Mesothelial cell of epicardium (in vitro differentiated cells): ENCODE results near the gene FIP1L1. TPM values are rescaled to one million over a fixed set of nuclear protein-coding genes. Genes with fewer than 3 reads are reported as not detected.

Source experiments
- DNase-seq, 2 experiments: peaks; one replicate each; pipeline ENCODE4 v3.0.0; 2021; ENCODE audit warnings: low spot score in 2 of 2; ENCODE audit not compliant: unreplicated experiment in 2 of 2
- H3K27ac Mint-ChIP-seq: 2 replicates; pipeline ENCODE4 v1.8.0; 2021; ENCODE audit warnings: mixed read lengths
- H3K27me3 Mint-ChIP-seq: 2 replicates; pipeline ENCODE4 v1.8.0; 2021; ENCODE audit warnings: low read depth, mixed read lengths
- H3K36me3 Mint-ChIP-seq: 2 replicates; pipeline ENCODE4 v1.8.0; 2021; ENCODE audit warnings: mixed read lengths
- H3K4me1 Mint-ChIP-seq: 2 replicates; pipeline ENCODE4 v1.8.0; 2021; ENCODE audit warnings: mixed read lengths
- H3K4me3 Mint-ChIP-seq: 2 replicates; pipeline ENCODE4 v1.8.0; 2021; ENCODE audit warnings: mild to moderate bottlenecking, moderate library complexity, mixed read lengths
- H3K9me3 Mint-ChIP-seq: 2 replicates; pipeline ENCODE4 v1.8.0; 2021; ENCODE audit warnings: mixed read lengths
- total RNA-seq: library from RNA; stranded (reverse); gene quantifications from 3 replicates; pipeline ENCODE4 v1.2.1, GENCODE V29; 2021
- TF ChIP-seq, protein P1 (sequence below): fragments of 200-600 bp; sonication (generic); IDR thresholded peaks from one replicate; pipeline ENCODE4 v1.5.0; 2021; ENCODE audit warnings: antibody characterized with exemption; ENCODE audit not compliant: unreplicated experiment

Gene FIP1L1
- total RNA-seq, 1 donor from 2014 or later = 82.6 TPM

DNA sequence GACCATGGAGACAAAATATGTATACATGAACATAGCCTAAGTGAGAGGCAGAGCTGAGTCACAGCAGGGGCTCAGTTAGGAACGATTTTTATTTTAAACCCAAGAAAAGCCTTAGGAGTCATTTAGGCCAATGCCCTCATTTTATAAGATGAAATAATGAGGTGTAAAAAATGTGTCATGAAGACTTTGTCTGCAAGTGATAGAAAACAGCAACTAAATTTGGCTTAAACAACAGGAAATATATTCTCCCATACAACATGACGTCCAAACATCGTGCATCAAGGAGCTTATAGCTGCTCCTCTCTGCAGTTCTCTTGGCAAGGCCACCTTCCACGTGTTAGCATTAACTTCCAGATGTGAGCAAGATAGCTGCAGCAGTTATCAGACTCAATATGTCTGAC lies 28.4 kb upstream of the FIP1L1 start:
- Mint-ChIP-seq H3K36me3 (peaks cover 18% of the 10 kb centered on the region), H3K9me3 (no peaks in the 10 kb centered on the region), H3K27me3 (no peaks in the 10 kb centered on the region), H3K4me3 (no peak overlapping the region), H3K4me1 (peaks cover 12% of the 10 kb centered on the region), H3K27ac (peak overlapping the region; percentile 31)
- TF ChIP-seq, protein P1, sequence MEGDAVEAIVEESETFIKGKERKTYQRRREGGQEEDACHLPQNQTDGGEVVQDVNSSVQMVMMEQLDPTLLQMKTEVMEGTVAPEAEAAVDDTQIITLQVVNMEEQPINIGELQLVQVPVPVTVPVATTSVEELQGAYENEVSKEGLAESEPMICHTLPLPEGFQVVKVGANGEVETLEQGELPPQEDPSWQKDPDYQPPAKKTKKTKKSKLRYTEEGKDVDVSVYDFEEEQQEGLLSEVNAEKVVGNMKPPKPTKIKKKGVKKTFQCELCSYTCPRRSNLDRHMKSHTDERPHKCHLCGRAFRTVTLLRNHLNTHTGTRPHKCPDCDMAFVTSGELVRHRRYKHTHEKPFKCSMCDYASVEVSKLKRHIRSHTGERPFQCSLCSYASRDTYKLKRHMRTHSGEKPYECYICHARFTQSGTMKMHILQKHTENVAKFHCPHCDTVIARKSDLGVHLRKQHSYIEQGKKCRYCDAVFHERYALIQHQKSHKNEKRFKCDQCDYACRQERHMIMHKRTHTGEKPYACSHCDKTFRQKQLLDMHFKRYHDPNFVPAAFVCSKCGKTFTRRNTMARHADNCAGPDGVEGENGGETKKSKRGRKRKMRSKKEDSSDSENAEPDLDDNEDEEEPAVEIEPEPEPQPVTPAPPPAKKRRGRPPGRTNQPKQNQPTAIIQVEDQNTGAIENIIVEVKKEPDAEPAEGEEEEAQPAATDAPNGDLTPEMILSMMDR = no peak
- DNase-seq = no peak

DNA sequence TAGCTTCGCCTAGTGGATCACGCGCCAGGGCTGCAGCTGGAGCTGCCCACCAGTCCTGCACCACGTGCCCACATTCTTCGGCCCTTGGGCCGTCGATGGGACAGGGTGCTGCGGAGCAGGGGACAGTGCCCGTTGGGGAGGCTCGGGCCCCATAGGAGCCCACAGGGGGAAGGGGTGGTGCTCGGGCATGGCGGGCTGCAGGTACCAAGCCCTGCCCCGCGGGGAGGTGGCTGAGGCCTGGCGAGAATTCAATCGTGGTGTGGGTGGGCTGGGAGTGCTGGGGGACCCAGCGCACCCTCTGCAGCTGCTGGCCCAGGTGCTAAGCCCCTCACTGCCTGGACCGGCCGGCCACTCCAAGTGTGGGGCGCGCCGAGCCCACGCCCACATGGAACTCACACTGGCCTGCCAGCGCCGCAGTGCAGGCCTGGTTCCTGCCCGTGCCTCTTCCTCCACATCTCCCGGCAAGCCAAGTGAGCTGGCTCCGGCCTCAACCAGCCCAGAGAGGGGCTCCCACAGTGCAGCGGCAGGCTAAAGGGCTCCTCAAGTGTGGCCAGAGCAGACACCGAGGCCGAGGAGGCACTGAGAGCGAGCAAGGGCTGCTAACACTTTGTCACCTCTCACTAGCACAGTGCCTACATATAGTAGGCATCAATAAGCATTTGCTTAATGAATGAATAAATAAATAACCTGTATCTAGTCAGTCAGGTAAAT lies 23.3 kb upstream of the FIP1L1 start:
- Mint-ChIP-seq H3K36me3 (peaks cover 8% of the 10 kb centered on the region), H3K4me3 (no peak overlapping the region), H3K27me3 (no peaks in the 10 kb centered on the region), H3K4me1 (no peaks in the 10 kb centered on the region), H3K9me3 (peaks cover 9% of the 10 kb centered on the region), H3K27ac (no peak overlapping the region)
- TF ChIP-seq, protein P1 = no peak
- DNase-seq = no peak

DNA sequence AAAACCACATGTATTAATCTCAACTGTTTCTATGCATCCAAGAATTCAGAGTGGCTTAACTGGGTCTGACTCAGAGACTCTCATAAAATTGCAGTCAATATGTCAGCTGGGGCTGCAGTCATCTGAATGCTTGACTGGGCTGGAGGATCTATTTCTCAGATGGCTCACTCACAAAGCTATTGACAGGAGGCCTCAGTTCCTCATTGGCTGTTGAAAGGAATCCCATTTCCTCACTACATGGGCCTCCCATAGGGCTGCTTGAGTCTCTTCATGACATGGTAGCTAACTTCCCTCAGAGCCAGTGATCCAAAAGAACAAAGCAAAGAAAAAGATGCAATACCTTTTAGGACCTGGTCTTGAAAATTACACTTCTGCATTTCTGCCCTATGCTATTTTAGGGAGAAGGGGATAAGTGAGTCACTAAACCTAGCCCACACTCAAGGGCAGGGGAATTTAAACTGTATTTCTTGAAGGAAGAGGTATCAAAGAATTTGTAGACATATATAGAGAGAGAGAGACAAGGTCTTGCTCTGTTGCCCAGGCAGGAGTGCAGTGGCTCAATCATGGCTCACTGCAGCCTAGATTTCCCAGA lies 21.4 kb upstream of the FIP1L1 start:
- Mint-ChIP-seq H3K4me3 (no peak overlapping the region), H3K36me3 (peaks cover 8% of the 10 kb centered on the region), H3K4me1 (no peaks in the 10 kb centered on the region), H3K27ac (no peak overlapping the region), H3K27me3 (no peaks in the 10 kb centered on the region), H3K9me3 (peaks cover 9% of the 10 kb centered on the region)
- no peak for DNase-seq
- TF ChIP-seq, protein P1 = no peak

DNA sequence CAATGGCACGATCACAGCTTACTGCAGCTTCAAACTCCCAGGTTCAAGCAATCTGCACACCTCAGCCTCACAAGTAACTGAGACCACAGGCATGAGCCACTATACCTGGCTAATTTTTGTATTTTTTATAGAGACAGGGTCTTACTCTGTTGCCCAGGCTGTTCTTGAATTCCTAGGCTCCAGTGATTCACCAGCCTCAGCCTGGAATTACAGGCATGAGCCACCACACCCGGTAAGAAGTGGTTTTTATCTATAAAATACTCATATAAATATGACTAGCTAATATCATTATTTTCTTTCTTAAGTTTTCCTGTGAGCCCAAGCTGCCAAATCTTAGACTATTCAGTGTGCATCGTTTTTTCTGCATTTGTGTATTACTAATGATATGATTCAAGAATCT lies 16.0 kb upstream of the FIP1L1 start:
- H3K36me3 Mint-ChIP-seq = no peaks in the 10 kb centered on the region
- TF ChIP-seq, protein P1 = no peak

DNA sequence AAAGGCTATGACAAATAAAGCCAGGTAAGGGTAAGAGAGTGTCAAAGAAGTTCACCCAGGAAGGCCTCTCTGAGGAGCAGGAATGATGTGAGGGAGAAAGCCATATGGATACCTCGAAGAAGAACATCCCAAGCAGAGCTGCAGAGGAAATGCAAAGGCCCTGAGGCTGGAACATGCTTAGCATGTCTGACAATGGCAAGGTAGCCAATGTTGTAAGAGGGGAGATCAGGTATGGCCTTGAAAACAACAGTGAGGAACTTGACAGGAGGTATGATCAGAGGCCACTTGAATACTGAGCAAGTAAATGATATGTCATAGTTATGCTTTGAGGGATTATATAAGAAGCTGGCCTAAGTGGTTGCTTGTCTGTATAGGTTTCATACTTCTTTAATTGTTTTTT lies 15.3 kb upstream of the FIP1L1 start:
- H3K36me3 Mint-ChIP-seq = no peaks in the 10 kb centered on the region
- peaks cover 3% of the 10 kb centered on the region for H3K27me3 Mint-ChIP-seq
- TF ChIP-seq, protein P1 = no peak
- H3K27ac Mint-ChIP-seq = no peak overlapping the region
- H3K4me1 Mint-ChIP-seq = peaks cover 30% of the 10 kb centered on the region
- no peaks in the 10 kb centered on the region for H3K9me3 Mint-ChIP-seq
- no peak overlapping the region for H3K4me3 Mint-ChIP-seq
- no peak for DNase-seq

More for the DNA sequence above, 16.0 kb upstream of the FIP1L1 start:
- peaks cover 28% of the 10 kb centered on the region for H3K4me1 Mint-ChIP-seq
- no peak overlapping the region for H3K27ac Mint-ChIP-seq
- H3K9me3 Mint-ChIP-seq = no peaks in the 10 kb centered on the region
- H3K27me3 Mint-ChIP-seq = peaks cover 3% of the 10 kb centered on the region
- DNase-seq = no peak
- H3K4me3 Mint-ChIP-seq = no peak overlapping the region
